Measurements from ENCODE around the gene BTBD18.

Gene BTBD18

DNA sequence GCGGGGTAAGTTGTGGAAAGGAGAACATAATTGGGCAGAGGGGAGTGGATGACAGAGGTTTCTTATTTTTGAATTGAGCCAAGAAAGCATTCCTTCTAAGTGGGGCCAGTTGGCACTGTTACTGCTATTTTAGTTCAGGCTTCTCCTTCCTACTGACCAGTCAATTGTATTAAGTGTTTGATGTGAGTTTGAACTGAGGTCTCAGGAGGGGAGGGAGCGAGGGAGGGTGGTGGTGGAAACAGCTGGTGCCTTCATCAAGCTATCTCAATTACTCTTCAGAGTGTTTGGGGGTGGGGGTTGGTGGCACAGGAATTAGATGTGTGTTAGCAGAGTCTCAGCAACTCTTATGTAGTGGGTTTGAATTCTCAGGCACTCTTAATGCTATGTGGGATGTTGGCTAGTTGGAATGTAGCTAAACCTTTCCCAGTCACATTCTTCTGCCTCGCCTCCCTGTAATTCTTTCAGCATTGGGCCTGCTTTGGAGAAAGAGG lies 24.5 kb upstream of the BTBD18 start:
- no peak for DNase-seq (ENCODE audit: low read depth in 2 of 2)

DNA sequence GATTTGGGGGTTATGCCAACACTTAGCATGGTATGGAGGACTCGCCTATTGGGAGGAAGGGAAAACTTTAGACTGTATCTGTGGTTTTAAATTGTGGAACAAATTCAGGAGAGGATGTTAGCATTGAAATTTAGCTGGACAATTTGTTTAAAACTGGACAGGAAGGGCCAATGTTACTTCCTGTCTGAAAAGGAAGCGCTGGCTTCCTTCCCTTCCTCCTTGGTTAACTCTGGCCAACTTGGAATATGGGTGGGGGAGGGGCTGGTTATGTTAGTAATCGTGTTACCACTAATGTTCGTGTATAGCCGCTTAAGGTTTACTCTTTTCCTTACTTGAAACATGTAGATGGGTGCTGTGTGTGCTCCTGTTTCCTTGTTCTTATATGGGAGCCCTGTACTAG lies 23.9 kb upstream of the BTBD18 start:
- no peak for DNase-seq (ENCODE audit: low read depth in 2 of 2)

DNA sequence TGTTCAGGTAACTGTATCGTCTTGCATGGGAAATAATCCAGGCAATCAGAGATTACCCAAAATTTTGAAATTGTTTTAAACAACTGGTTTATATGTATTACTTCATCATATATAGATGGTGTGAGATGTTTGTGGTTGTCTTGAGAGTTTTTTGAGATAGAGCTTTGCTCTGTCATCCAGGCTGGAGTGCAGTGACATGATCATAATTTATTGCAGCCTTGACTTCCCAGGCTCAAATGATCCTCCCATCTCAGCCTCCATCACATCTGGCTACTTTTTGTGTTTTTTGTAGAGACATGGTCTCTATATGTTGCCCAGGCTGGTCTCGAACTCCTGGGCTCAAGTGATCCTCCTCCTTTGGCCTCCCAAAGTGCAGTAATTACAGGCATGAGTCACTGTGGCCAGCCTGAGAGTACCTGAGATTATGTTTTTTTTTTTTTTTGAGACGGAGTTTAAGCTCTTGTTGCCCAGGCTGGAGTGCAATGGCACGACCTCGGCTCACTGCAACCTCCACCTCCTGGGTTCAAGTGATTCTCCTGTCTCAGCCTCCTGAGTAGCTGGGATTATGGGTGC lies 21.5 kb upstream of the BTBD18 start:
- DNase-seq (ENCODE audit: low read depth in 2 of 2) = no peak

DNA sequence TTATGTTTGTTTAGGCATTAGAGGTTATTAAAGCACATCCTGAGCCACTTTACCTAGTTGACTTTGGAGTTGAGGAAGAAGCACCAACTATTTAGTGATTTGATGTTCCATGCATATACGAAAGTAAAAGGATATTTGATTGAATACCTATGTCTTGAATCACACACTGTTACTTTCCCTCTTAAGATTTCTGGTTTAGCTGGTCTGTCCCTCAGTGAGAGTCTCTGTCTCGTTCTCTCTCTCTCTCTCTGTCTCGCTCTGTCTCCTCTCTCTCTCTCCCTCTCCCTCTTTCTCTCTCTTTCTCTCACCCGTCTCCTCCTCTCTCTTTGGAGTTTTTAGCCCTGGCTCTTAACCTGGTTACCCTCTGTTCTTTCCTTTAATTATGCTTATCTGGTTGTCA lies 20.9 kb upstream of the BTBD18 start:
- DNase-seq (ENCODE audit: low read depth in 2 of 2) = no peak

DNA sequence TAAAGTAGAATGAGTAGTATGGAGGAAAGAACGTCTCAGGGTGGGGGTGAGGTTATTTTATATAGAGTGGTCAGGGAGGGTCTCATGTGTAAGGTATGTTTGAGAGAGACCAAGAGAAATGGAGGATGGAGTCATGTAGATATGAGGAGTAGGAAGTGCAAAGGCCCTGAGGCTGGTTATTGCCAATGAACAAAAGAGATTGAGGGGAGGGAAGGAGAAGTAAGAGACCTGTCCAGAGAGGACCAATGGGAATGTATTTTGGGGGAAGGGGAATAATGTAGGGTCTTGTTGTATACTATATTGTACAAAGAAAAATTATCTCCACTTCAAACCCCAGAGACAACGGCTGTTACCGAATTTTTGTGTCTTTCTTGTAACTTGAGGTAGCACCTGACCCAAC lies 19.7 kb upstream of the BTBD18 start:
- DNase-seq (ENCODE audit: low read depth in 2 of 2) = no peak

DNA sequence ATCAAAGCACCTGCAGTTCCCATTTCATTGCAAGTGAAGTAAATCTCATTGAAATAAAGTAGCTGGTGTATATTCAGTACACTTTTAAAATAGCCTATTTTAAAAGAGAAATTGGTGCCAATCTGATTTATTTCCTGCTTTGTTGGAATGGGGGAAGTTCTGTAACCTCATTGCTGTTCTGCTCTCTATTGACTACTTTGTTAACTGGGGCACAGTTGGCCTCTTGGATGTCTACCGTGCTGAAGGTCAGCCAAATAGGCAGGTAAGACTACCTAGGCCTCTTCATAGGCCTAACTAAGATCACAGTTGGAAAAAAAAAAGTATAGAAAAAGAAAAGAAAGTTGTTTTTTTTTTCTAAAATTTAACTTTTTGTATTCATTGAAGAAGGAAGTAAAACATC lies 19.2 kb upstream of the BTBD18 start:
- DNase-seq (ENCODE audit: low read depth in 2 of 2) = no peak

DNA sequence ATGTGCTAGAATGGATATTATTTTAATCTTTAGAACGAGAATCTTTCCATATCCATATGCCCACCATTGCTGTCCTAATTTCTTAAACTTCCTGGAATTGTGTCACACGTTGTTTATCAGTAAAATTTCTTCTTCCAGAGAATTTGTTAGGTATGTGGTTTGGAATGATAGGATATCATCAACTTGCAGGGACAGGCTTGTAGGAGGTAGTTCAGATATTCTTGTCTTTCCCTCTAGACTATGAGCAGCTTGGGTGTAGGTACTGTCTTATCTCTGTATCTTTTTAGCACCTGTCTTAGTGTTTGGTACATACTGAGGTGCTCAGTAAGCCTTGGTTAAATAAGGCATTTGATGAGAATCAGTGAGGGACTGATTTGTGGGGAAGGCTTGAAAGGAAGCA lies 13.4 kb upstream of the BTBD18 start:
- no peak for DNase-seq (ENCODE audit: low read depth in 2 of 2)

DNA sequence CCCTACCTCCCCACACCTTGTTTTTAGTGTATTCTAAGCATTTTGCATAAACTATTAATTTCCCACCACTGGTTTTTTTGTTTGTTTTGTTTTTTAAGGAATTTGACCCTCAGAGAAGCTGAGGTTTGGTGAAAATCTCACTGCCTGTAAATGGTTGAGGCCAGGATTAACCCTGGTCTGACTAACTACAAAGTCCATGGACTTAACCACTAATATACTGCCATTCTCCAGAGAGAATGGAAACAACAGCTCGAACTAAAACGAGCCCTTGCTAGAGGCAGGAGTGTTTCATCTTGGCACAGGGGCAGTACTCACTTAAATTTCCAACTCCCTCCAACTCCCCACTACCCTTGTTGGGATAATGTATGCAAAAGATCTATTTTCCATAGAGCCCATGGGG lies 12.9 kb upstream of the BTBD18 start:
- DNase-seq (ENCODE audit: low read depth in 2 of 2) = no peak

DNA sequence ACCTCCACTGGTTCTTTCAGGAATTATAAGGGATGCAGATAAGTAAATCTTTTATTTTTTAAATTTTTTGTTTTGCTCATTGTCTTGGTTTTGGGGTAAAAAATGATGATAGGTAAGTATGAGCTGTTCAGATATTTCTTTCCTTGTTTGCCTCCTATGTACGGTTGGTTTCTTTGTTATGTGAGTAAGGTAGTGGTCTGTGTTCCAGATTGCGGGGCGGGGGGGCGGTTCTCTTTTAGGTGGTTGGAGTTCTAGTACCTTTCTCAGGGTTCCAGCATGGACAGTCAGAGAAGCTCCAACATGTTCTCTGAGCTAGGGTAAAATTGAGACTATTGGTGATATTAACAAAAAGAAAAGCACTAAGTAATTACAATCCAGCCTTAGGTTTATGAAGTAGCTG lies 12.4 kb upstream of the BTBD18 start:
- no peak for DNase-seq (ENCODE audit: low read depth in 2 of 2)

DNA sequence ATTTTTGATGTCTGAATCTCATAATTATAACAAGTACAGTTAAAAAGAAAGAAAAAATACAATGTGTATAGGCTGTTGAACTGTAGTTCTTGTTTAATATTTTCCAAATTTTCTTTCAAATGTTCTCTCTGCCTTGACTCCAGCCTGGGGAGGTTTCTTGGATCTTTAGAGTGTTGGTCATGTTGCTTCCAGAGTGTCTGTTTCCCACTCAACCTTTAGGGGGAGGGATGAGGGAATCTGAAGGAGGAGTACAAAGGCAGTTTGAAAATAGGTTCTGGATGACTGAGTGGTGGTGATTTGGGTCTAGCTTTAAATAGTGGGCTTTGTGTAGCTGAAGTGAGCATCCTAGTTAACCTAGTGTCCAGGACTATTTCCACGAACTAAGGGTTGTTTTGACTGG lies 11.9 kb upstream of the BTBD18 start:
- DNase-seq (ENCODE audit: low read depth in 2 of 2) = no peak

DNA sequence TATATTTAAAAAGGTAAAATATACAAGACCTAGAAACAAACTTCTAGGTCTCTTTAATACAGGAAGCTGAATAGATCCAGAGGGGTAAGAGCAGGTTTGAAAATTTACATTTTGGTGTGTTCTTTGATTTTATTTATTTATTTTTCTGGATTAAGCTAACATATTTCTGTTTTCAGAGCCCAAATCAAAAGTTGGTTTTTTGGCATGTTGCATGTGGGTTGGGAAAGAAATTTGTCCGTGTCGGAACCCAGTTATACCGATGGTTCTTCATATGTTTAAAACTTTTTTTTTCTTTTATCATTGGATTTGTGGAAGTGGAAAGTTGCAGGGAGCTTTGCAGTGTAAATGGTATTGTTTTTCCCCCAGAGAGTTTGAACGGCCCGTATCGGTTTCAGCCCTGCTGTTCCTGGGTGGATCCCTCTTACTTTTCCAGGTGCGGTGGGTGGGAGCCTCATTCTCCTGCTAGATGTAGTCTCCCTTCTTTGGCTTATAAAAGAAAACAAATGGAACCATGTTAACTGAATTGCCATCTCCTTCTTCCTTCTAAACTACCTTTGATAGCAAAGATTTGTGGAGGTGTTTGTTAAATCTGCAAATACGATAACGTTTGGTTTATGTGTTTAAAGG lies 10.7 kb upstream of the BTBD18 start:
- DNase-seq (ENCODE audit: low read depth in 2 of 2) = no peak

DNA sequence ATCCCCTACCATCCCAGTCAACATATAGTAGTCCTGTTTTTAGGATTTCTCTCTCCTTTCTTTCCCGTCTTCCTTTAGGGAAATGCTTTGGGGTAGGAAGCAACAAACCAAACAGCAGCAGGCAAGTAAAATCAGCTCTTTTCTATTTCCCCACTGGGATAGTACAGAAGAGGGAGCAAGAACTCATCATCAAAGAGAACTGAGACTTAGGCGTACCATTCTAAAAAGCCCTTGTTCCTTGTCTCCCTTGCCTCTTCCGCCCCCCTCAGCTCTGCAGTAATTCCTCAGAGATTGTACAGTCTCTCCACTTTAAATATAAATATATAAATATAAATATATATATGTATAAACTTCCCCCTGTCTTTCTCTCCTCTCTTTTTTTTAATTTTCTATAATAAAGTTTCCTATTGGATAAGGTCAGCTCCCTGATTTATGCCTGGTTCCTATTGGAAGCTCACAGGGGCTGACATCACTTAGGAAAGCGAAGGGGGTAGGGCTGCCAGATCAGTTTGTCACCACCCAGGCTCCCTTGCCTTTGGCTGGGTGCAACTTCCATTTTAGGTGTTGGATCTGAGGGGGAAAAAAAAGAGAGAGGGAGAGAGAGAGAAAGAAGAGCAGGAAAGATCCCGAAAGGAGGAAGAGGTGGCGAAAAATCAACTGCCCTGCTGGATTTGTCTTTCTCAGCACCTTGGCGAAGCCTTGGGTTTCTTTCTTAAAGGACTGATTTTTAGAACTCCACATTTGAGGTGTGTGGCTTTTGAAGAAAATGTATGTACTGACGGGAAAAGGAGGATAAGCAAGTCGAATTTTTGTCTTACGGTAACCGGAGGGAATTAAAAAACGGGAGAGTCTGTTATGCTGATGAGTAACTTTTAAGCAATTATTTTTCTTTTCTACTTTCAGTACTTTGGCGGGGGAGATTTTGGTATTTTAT lies 9.9 kb upstream of the BTBD18 start, which contains the start of gene CTNND1:
TSS of gene CTNND1 (plus strand) at position 502 of the 934 bp plus-strand sequence. CDS start 29,677 bp downstream, outside the sequence.
- DNase-seq (ENCODE audit: low read depth in 2 of 2) = no peak

DNA sequence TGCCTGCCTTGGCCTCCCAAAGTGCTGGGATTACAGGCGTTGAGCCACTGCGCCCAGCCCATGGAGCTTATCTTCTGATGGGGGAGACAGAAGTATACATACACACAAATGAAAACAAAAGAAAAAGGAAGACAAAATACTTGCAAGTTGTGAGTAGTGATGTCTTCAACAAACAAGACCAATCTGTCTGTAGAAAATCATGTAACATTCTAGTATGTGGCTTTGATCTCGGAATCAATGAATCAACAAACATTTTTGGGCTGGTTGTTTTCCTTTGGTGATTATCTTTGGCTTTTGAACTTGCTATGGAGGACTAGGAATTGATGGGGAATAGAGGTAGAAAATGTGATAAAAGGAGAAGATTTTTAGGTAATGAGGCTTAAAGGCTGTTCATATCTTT lies 6.6 kb upstream of the BTBD18 start:
- DNase-seq (ENCODE audit: low read depth in 2 of 2) = no peak

DNA sequence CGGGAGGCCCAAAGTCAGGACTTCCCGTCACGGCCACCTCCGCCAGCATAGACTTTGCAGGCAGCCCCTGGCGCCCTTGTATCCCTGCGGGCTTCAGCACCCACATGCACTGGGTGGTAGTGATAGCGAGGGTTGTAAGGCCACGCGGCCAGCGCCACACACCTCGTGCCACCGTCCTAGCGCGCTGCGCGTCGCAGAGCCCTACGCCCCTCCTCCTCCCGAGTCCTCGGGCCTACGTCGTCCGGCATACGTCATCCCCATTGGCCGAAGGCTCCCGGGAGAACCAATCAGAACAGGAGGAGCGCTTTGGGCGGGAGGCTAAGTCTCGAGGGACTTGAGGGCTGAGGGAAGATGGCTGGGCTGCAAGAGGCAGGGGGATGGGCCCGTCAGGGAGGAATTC lies 1.3 kb upstream of the BTBD18 start:
- DNase-seq (ENCODE audit: low read depth in 2 of 2) = no peak

DNA sequence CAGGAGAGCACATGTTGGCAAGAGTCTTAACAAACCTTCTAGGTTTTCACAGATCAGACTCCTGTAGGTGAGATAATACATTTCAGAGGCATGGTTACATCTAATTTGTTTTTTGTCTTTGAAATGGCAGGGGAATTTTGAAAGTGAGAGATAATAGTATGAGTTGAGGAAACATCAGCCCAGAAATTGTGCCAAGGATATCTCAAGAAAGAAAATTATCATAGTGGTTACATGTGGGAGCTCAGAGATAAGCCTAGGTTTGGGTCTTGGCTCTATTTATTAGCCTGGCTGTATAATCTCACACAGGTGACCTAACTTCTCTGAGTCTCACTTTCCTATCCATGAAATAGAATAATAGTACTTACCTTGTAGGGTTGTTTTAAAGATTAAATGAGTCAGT lies 443 bp downstream of the BTBD18 start:
- no peak for DNase-seq (ENCODE audit: low read depth in 2 of 2)

DNA sequence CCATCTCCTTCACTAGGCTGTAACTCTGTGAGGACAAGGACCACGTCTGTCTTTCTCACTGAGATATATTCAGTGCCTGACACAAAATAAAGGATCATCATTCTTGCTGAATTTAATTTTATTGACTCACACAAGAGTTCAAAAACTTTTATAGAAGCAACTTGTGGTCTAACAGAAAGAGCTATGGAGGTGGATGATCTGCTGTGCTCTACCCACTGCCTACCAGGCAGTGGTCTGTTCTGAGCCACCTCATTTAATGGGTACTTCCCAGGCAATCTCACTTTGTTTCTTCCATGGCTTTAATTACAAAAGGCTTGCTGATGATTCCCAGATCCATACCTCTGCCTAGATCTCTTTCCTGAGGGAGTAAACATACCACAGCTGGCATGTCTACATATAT lies 4.7 kb downstream of the BTBD18 start:
- no peak for DNase-seq (ENCODE audit: low read depth in 2 of 2)

DNA sequence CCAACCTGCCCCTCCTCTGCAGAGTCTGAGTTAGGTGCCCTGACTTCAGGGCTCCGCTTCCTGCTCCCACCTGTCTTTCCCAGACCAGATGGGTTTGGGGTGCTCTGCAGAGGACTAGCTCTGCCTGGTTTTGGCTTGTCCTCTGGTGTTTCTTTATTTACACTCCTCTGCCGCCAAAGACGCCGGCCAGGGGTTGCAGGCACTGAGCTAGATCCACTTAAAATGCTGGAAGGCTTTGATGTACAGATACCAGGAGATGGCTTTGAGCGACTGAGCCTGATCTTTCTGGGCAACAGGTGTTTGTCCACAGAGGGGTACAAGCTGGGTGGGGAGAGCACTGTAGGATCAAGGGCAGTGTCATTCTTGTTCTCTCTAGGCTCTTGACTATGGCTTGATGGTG lies 6.4 kb downstream of the BTBD18 start:
- no peak for DNase-seq (ENCODE audit: low read depth in 2 of 2)

DNA sequence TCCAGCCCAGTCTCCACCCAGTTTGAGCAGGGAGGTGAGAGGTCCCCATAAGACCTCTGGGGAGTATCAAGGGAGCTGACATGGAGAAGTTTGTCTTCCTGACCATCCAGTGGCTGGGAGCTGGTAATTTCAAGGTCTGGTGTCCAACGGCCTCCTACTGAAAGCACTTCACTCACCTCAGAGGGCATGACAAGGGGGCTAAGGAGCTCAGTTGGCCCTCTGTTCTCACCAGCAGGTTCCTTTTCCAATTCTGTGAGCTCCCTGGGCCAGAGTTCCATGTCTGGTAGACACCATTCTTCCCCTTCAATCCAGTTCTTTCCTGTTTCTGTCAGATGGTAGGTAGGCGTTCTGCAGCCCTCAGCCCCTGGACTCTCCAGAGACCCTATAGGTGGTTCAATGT lies 7.3 kb downstream of the BTBD18 start:
- no peak for DNase-seq (ENCODE audit: low read depth in 2 of 2)

DNA sequence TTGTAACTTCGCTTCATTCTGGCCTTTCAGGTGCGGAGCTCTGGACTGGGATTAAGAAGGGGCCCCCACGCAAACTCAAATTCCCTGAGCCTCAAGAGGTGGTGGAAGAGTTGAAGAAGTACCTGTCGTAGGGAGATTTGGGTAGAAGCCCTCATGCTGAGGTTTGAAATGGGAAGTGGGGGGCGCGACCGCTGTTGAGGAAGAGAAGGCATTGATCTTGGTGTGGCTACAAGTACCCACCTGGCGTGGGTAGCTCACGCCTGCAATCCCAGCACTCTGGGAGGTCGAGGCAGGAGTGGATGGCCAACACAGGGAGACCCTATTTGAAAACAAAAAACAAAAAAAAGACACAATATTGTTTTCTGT lies 9.5 kb downstream of the BTBD18 start:
- no peak for DNase-seq (ENCODE audit: low read depth in 2 of 2)

DNA sequence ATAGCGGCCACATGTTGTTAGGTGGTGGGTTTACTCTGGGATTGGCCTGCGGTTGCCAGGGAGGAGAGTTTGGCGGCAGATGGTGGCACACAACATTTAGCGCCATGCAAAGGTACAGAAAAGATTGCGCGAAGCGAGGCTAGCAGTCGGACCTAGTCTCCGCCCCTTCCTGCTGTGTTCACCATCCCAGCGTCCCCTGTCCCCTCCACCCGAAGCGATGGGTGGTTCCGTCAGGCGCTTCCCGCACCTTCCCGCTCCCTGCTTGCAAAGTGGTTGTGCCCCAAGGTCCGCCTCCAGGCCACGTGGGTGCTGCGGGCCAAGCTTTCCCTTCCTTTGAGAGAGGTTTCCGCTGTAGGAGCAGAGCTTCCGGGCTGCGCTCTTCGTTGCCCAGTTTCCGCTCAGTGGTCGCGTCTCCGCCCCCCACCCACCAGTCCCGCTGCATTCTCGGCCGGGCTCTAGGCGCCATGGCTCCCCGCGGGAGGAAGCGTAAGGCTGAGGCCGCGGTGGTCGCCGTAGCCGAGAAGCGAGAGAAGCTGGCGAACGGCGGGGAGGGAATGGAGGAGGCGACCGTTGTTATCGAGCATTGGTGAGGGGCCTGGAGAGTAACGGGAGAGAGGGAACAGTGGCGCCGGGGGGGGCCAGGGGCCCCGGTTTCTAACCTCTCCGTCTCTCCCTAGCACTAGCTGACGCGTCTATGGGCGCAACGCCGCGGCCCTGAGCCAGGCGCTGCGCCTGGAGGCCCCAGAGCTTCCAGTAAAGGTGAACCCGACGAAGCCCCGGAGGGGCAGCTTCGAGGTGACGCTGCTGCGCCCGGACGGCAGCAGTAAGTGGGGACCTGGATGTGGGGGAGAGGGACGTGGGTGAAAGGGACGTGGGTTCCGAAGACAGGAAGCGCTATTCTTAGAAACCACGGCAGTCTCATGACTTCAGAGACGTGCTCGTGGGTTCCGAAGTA lies 10.2 kb downstream of the BTBD18 start, which contains the start of gene SELENOH:
TSS of gene SELENOH (plus strand) at position 360 of the 955 bp plus-strand sequence. CDS start at position 465, 105 bp downstream.
- peak; percentile 90 to 95 for DNase-seq (ENCODE audit: low read depth in 2 of 2)

DNA sequence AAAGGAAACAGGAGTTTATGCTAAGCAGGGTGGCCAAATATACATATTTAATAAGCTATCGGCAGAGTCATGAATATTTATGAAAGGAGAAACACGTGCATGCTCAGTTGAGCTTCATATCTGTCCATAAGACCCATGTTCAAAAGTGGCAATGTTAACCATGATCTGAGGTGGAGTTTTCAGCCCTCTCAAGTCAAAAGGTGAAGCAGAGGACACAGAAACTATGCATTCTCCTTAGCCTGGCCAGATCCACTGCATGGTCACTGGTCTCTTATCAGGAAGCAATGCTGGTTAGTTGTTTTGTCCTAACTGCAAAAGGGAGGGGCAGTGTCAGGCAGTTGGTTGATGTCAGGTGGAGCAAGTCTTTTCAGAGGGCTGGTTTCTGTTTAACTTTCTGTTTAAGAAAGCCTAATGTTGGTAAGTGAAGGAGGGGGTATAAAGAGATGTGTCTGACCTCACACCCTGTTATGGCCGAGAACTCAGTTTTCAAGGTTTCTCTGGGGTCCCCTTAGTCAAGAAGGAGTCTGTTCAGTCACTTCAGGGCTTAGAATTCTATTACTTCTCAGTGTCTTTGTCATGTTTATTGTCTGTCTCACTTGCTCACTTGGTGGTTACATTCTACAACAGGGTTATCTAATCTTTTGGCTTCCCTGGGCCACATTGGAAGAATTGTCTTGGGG lies 15.9 kb downstream of the BTBD18 start:
- DNase-seq (ENCODE audit: low read depth in 2 of 2) = no peak

Data from stimulated activated CD4-positive, alpha-beta T cell treated with anti-CD3 and anti-CD28 coated beads, Interleukin-4, amount 100 ng/mL, for 48 hours (primary cell).